NCI-H1436 (cell line): ENCODE results near the gene VCAN.
A peak's percentile ranks its signal among the peaks of the same experiment; 100 is the strongest.

Experiments used
- DNase-seq: peaks from one replicate; lab custom pipeline; 2025; lab: John Stamatoyannopoulos, UW

Gene VCAN

GRCh38 chr5:83564069-83564749 is 92.7 kb downstream of the VCAN start:
- DNase-seq = peak; percentile 14

GRCh38 chr5:83567741-83568140 is 96.2 kb downstream of the VCAN start:
- DNase-seq = no peak

- DNase-seq = no peak
Observed at GRCh38 chr5:83568186-83568585, 96.6 kb downstream of the VCAN start.

- no peak for DNase-seq
Observed at GRCh38 chr5:83570916-83571315, 99.4 kb downstream of the VCAN start.

GRCh38 chr5:83572271-83572670 is 100.7 kb downstream of the VCAN start:
- no peak for DNase-seq

GRCh38 chr5:83576341-83576740 is 104.8 kb downstream of the VCAN start:
- no peak for DNase-seq

GRCh38 chr5:83577036-83577636 is 105.6 kb downstream of the VCAN start:
- DNase-seq = no peak

GRCh38 chr5:83583859-83584258 is 112.3 kb downstream of the VCAN start:
- no peak for DNase-seq

- DNase-seq = no peak
Observed at GRCh38 chr5:83586874-83587776, 115.6 kb downstream of the VCAN start.

GRCh38 chr5:83589786-83590185 is 118.2 kb downstream of the VCAN start:
- no peak for DNase-seq

GRCh38 chr5:83590966-83591365 is 119.4 kb downstream of the VCAN start:
- DNase-seq = no peak

GRCh38 chr5:83595217-83595616 is 123.7 kb downstream of the VCAN start:
- no peak for DNase-seq

- DNase-seq = peak; percentile 27
Observed at GRCh38 chr5:83608122-83608521, 136.6 kb downstream of the VCAN start.

- no peak for DNase-seq
Observed at GRCh38 chr5:83614841-83615240, 143.3 kb downstream of the VCAN start.

GRCh38 chr5:83628360-83628759 is 156.8 kb downstream of the VCAN start:
- no peak for DNase-seq
